Stimulated activated CD4-positive, alpha-beta T cell treated with anti-CD3 and anti-CD28 coated beads, Interleukin-4, amount 100 ng/mL, for 1 hour (primary cell): ENCODE results near the gene OR10H3.
"Not testable (repeated sequence)": the region's sequence is repeated elsewhere in the genome, so short reads cannot be mapped to it uniquely, and the experiment has no call there.

Source experiments
- DNase-seq: peaks from one replicate; pipeline ENCODE4 v3.0.0-alpha.2; 2020

The OR10H3 gene

GRCh38 chr19:15779756-15780476 lies 42.1 kb downstream of the OR10H3 start:
- no peak for DNase-seq

GRCh38 chr19:15780610-15781418 lies 43.0 kb downstream of the OR10H3 start:
- no peak for DNase-seq

- no peak for DNase-seq
Observed at GRCh38 chr19:15781661-15782060, 43.9 kb downstream of the OR10H3 start.

GRCh38 chr19:15782211-15782610 lies 44.4 kb downstream of the OR10H3 start:
- DNase-seq: no peak

- DNase-seq: not testable (repeated sequence)
Observed at GRCh38 chr19:15782896-15783295, 45.1 kb downstream of the OR10H3 start.

- DNase-seq: no peak
Observed at GRCh38 chr19:15787611-15788155, 49.9 kb downstream of the OR10H3 start, which contains the start of gene OR10H5. OR10H5 (plus strand) TSS chr19:15787661; CDS start chr19:15794049, 6,388 bp downstream.

- DNase-seq: no peak
Observed at GRCh38 chr19:15788594-15789270, 50.9 kb downstream of the OR10H3 start.

GRCh38 chr19:15790096-15790495 lies 52.3 kb downstream of the OR10H3 start:
- no peak for DNase-seq
